HEK293 (cell line): ENCODE data around the gene HIVEP2.
A peak's percentile ranks its signal among the peaks of the same experiment; 100 is the strongest.

Experiments
- CTCF ChIA-PET: fragments of 350-600 bp; formaldehyde crosslinking; extraction: SDS; loops from one replicate; lab custom pipeline; 2021; ENCODE audit warnings: antibody characterized with exemption; lab: Yijun Ruan, JAX
- POLR2A ChIA-PET: fragments of 300-600 bp; formaldehyde crosslinking; extraction: SDS; loops from one replicate; lab custom pipeline; 2020; ENCODE audit warnings: antibody characterized with exemption, inconsistent platforms; lab: Yijun Ruan, JAX
- H3K27ac ChIP-seq: fragments of 200-500 bp; sonication (Bioruptor generic); 2 replicates; pipeline ENCODE4 v1.5.1; 2014; ENCODE audit warnings: low read depth, low read length, control low read depth, inconsistent platforms; ENCODE audit errors: extremely low read depth
- H3K36me3 ChIP-seq, 2 experiments: fragments of 200-500 bp in 1 of 2; sonication (Bioruptor generic) in 1 of 2; 1 replicate in 1 of 2; 2 replicates in 1 of 2; pipeline ENCODE4 v1.5.1; 2014 to 2017; ENCODE audit warnings: inconsistent platforms in 2 of 2, low read length in 2 of 2; ENCODE audit not compliant: control insufficient read depth in 2 of 2, insufficient read depth in 1 of 2
- H3K4me1 ChIP-seq: fragments of 200-500 bp; sonication (Bioruptor generic); 2 replicates; pipeline ENCODE4 v1.5.1; 2014; ENCODE audit warnings: mild to moderate bottlenecking, low read length, inconsistent platforms; ENCODE audit not compliant: control insufficient read depth, insufficient read depth
- H3K4me3 ChIP-seq: 2 replicates; pipeline ENCODE4 v1.5.1; 2011; ENCODE audit warnings: low read depth, mild to moderate bottlenecking, control low read depth, low read length, moderate library complexity
- H3K9me3 ChIP-seq: fragments of 200-500 bp; sonication (Bioruptor generic); 2 replicates; pipeline ENCODE4 v1.5.1; 2014; ENCODE audit warnings: low read depth, low read length, inconsistent platforms; ENCODE audit not compliant: control insufficient read depth, insufficient read depth
- ATF2 ChIP-seq: fragments of 450-650 bp; formaldehyde crosslinking; IDR thresholded peaks from 2 replicates; pipeline ENCODE4 v1.5.1; 2016; ENCODE audit warnings: missing biosample characterization, missing genetic modification characterization, low read depth
- BCL11A ChIP-seq: fragments of 450-650 bp; formaldehyde crosslinking; IDR thresholded peaks from 2 replicates; pipeline ENCODE4 v1.5.1; 2016; ENCODE audit warnings: low read depth, missing biosample characterization, missing genetic modification characterization
- GLI2 ChIP-seq: fragments of 450-650 bp; formaldehyde crosslinking; IDR thresholded peaks from 2 replicates; pipeline ENCODE4; 2017; ENCODE audit warnings: missing biosample characterization, missing genetic modification characterization, low read depth, borderline replicate concordance
- KLF9 ChIP-seq: fragments of 450-650 bp; formaldehyde crosslinking; IDR thresholded peaks from 2 replicates; pipeline ENCODE4 v1.5.1; 2016; ENCODE audit warnings: missing biosample characterization, missing genetic modification characterization, low read depth
- OVOL3 ChIP-seq: fragments of 450-650 bp; formaldehyde crosslinking; IDR thresholded peaks from 2 replicates; pipeline ENCODE4 v1.5.1; 2016; ENCODE audit warnings: missing biosample characterization, missing genetic modification characterization
- REPIN1 ChIP-seq: fragments of 450-650 bp; formaldehyde crosslinking; IDR thresholded peaks from 2 replicates; pipeline ENCODE4 v1.5.1; 2017; ENCODE audit warnings: missing biosample characterization, missing genetic modification characterization, low read depth
- SCRT2 ChIP-seq: fragments of 450-650 bp; formaldehyde crosslinking; IDR thresholded peaks from 2 replicates; pipeline ENCODE4 v1.5.1; 2016; ENCODE audit warnings: missing biosample characterization, missing genetic modification characterization
- SP2 ChIP-seq: fragments of 450-650 bp; formaldehyde crosslinking; IDR thresholded peaks from 2 replicates; pipeline ENCODE4 v1.5.1; 2016; ENCODE audit warnings: missing biosample characterization, missing genetic modification characterization
- ZBTB6 ChIP-seq: fragments of 450-650 bp; formaldehyde crosslinking; IDR thresholded peaks from 2 replicates; pipeline ENCODE4 v1.5.1; 2017; ENCODE audit warnings: missing biosample characterization, missing genetic modification characterization
- ZBTB8A ChIP-seq: fragments of 450-650 bp; formaldehyde crosslinking; IDR thresholded peaks from 2 replicates; pipeline ENCODE4 v1.5.1; 2016; ENCODE audit warnings: missing biosample characterization, missing genetic modification characterization
- ZFP3 ChIP-seq: fragments of 450-650 bp; formaldehyde crosslinking; IDR thresholded peaks from 2 replicates; pipeline ENCODE4 v1.5.1; 2016; ENCODE audit warnings: low read depth, missing biosample characterization, missing genetic modification characterization
- ZFP37 ChIP-seq: fragments of 450-650 bp; formaldehyde crosslinking; IDR thresholded peaks from 2 replicates; pipeline ENCODE4 v1.5.1; 2016; ENCODE audit warnings: missing biosample characterization, missing genetic modification characterization
- ZNF2 ChIP-seq: fragments of 450-650 bp; formaldehyde crosslinking; IDR thresholded peaks from 2 replicates; pipeline ENCODE4 v1.5.1; 2016; ENCODE audit warnings: missing biosample characterization, missing genetic modification characterization
- ZNF292 ChIP-seq: fragments of 450-650 bp; formaldehyde crosslinking; IDR thresholded peaks from 2 replicates; pipeline ENCODE4 v1.5.1; 2016; ENCODE audit warnings: low read depth, missing biosample characterization, missing genetic modification characterization, borderline replicate concordance
- ZNF677 ChIP-seq: fragments of 450-650 bp; IDR thresholded peaks from 2 replicates; pipeline ENCODE4 v1.5.0; 2018; ENCODE audit warnings: missing biosample characterization, mild to moderate bottlenecking, missing genetic modification characterization, moderate library complexity
- ZNF76 ChIP-seq: fragments of 450-650 bp; formaldehyde crosslinking; IDR thresholded peaks from 2 replicates; pipeline ENCODE4; 2016; ENCODE audit warnings: low read depth, missing biosample characterization, missing genetic modification characterization, borderline replicate concordance
- TF ChIP-seq, protein P1 (sequence below): fragments of 450-650 bp; IDR thresholded peaks from 2 replicates; pipeline ENCODE4 v1.5.1; 2018; ENCODE audit warnings: missing biosample characterization, mild to moderate bottlenecking, missing genetic modification characterization
- TF ChIP-seq, protein P2 (sequence below): fragments of 450-650 bp; formaldehyde crosslinking; IDR thresholded peaks from 2 replicates; pipeline ENCODE4 v1.5.1; 2017; ENCODE audit warnings: missing biosample characterization, mild to moderate bottlenecking, missing genetic modification characterization, moderate library complexity
- TF ChIP-seq, protein P3 (sequence below): fragments of 450-650 bp; formaldehyde crosslinking; IDR thresholded peaks from 2 replicates; pipeline ENCODE4 v1.5.1; 2016; ENCODE audit warnings: missing biosample characterization, missing genetic modification characterization
- TF ChIP-seq, protein P4 (sequence below): fragments of 450-650 bp; formaldehyde crosslinking; IDR thresholded peaks from 2 replicates; pipeline ENCODE4 v1.5.1; 2016; ENCODE audit warnings: missing biosample characterization, missing genetic modification characterization

HIVEP2 gene

GRCh38 chr6:142886431-142887170 is 58.4 kb downstream of the HIVEP2 start:
- Histone ChIP-seq H3K36me3 (no peaks in the 10 kb centered on the region), H3K4me3 (no peak overlapping the region), H3K9me3 (no peaks in the 10 kb centered on the region), H3K4me1 (peaks cover 11% of the 10 kb centered on the region), H3K27ac (no peak overlapping the region)
- ChIA-PET POLR2A (interaction anchor here (0.9 kb wide), 1 partner anchor 47 kb away, joined by 3 read pairs; no protein-coding TSS in a partner anchor), CTCF (interaction anchor here (0.6 to 2.4 kb wide), 6 partner anchors 20 to 173 kb away, joined by 3 to 12 read pairs (median 4); no protein-coding TSS in a partner anchor)
- TF ChIP-seq ZNF292 = no peak
- TF ChIP-seq SCRT2 (tag by site-specific recombination) = peak; percentile 36; the same call in 1 of the 2 replicates
- no peak for TF ChIP-seq KLF9 (tag by site-specific recombination)
- peak; percentile 36; the same call in 1 of the 2 replicates for TF ChIP-seq ZBTB6
- TF ChIP-seq ZNF677 (tag by site-specific recombination) = no peak
- TF ChIP-seq, protein P1, sequence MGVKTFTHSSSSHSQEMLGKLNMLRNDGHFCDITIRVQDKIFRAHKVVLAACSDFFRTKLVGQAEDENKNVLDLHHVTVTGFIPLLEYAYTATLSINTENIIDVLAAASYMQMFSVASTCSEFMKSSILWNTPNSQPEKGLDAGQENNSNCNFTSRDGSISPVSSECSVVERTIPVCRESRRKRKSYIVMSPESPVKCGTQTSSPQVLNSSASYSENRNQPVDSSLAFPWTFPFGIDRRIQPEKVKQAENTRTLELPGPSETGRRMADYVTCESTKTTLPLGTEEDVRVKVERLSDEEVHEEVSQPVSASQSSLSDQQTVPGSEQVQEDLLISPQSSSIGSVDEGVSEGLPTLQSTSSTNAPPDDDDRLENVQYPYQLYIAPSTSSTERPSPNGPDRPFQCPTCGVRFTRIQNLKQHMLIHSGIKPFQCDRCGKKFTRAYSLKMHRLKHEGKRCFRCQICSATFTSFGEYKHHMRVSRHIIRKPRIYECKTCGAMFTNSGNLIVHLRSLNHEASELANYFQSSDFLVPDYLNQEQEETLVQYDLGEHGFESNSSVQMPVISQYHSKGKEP (tag by site-specific recombination) = no peak
- no peak for TF ChIP-seq ZFP3 (tag by site-specific recombination)
- TF ChIP-seq, protein P2, sequence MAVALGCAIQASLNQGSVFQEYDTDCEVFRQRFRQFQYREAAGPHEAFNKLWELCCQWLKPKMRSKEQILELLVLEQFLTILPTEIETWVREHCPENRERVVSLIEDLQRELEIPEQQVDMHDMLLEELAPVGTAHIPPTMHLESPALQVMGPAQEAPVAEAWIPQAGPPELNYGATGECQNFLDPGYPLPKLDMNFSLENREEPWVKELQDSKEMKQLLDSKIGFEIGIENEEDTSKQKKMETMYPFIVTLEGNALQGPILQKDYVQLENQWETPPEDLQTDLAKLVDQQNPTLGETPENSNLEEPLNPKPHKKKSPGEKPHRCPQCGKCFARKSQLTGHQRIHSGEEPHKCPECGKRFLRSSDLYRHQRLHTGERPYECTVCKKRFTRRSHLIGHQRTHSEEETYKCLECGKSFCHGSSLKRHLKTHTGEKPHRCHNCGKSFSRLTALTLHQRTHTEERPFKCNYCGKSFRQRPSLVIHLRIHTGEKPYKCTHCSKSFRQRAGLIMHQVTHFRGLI (tag by site-specific recombination) = no peak

DNA sequence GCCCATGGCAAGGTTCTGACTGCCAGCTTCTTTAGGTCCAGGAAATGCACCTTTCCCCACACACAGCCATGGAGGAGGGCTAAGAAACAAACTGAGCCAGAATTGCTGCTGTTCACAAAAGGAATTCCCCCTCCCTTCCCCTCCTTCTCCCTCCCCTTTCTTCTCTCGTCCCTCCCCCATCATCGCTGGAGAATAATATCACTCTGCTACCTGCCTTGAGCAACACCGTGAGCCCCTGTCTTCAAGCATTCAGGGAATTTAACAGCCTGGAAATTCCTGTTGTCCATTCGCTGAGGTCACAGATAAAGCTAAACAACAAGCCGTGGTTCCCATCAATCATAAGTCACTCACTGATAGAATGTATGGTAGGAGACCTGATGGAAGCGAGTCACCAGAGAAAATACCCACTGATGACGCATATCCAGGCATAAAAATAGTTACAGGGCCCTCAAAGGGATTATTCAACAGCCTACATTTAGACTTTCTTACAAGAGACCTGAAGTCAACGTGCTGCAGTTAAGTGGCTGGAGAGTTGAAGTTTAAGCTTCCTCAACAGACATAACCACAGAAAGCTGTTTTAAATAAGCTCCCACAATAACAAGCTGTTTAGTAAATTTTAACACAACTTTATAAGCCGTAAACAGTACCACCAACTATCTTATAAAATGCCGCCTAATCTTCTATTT is 59.7 kb downstream of the HIVEP2 start:
- CTCF ChIA-PET = interaction anchor here (0.6 to 2.4 kb wide), 9 partner anchors 11 to 562 kb away, joined by 3 to 12 read pairs (median 4); no protein-coding TSS in a partner anchor
- peak; percentile 63; the same call in 1 of the 2 replicates for TF ChIP-seq REPIN1 (tag by site-specific recombination)
- peak; percentile 97 for TF ChIP-seq BCL11A (tag by site-specific recombination)
- peak; percentile 54; the same call in 1 of the 2 replicates for TF ChIP-seq ZBTB8A (tag by site-specific recombination)
- peak; percentile 80 for TF ChIP-seq ATF2 (tag by site-specific recombination)
- no peak for TF ChIP-seq KLF9 (tag by site-specific recombination)
- no peak for TF ChIP-seq GLI2 (tag by site-specific recombination)
- TF ChIP-seq OVOL3 (tag by site-specific recombination) = 0 out of 2 replicates have a peak, but pooled peaks have one; percentile 13
- peak; percentile 63 for TF ChIP-seq ZNF76 (tag by site-specific recombination)
- TF ChIP-seq, protein P3, sequence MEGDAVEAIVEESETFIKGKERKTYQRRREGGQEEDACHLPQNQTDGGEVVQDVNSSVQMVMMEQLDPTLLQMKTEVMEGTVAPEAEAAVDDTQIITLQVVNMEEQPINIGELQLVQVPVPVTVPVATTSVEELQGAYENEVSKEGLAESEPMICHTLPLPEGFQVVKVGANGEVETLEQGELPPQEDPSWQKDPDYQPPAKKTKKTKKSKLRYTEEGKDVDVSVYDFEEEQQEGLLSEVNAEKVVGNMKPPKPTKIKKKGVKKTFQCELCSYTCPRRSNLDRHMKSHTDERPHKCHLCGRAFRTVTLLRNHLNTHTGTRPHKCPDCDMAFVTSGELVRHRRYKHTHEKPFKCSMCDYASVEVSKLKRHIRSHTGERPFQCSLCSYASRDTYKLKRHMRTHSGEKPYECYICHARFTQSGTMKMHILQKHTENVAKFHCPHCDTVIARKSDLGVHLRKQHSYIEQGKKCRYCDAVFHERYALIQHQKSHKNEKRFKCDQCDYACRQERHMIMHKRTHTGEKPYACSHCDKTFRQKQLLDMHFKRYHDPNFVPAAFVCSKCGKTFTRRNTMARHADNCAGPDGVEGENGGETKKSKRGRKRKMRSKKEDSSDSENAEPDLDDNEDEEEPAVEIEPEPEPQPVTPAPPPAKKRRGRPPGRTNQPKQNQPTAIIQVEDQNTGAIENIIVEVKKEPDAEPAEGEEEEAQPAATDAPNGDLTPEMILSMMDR (tag by site-specific recombination) = no peak
- peak; percentile 92 for TF ChIP-seq ZNF2 (tag by site-specific recombination)
- TF ChIP-seq ZFP37 (tag by site-specific recombination) = peak; percentile 94
- TF ChIP-seq, protein P4, sequence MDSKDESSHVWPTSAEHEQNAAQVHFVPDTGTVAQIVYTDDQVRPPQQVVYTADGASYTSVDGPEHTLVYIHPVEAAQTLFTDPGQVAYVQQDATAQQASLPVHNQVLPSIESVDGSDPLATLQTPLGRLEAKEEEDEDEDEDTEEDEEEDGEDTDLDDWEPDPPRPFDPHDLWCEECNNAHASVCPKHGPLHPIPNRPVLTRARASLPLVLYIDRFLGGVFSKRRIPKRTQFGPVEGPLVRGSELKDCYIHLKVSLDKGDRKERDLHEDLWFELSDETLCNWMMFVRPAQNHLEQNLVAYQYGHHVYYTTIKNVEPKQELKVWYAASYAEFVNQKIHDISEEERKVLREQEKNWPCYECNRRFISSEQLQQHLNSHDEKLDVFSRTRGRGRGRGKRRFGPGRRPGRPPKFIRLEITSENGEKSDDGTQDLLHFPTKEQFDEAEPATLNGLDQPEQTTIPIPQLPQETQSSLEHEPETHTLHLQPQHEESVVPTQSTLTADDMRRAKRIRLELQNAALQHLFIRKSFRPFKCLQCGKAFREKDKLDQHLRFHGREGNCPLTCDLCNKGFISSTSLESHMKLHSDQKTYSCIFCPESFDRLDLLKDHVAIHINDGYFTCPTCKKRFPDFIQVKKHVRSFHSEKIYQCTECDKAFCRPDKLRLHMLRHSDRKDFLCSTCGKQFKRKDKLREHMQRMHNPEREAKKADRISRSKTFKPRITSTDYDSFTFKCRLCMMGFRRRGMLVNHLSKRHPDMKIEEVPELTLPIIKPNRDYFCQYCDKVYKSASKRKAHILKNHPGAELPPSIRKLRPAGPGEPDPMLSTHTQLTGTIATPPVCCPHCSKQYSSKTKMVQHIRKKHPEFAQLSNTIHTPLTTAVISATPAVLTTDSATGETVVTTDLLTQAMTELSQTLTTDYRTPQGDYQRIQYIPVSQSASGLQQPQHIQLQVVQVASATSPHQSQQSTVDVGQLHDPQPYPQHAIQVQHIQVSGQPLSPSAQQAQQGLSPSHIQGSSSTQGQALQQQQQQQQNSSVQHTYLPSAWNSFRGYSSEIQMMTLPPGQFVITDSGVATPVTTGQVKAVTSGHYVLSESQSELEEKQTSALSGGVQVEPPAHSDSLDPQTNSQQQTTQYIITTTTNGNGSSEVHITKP (tag by site-specific recombination) = peak; percentile 53
- peak; percentile 89 for TF ChIP-seq SP2

More for the DNA sequence above, 59.7 kb downstream of the HIVEP2 start:
- Histone ChIP-seq H3K4me3 (peak overlapping the region; percentile 24), H3K27ac (peak overlapping the region; percentile 32; the same call in 1 of the 2 replicates), H3K9me3 (no peaks in the 10 kb centered on the region), H3K4me1 (peaks cover 11% of the 10 kb centered on the region), H3K36me3 (no peaks in the 10 kb centered on the region)
- POLR2A ChIA-PET = interaction anchor here (0.7 to 1.5 kb wide), 5 partner anchors 13 to 334 kb away, joined by 3 to 4 read pairs (median 4); partner anchors contain the start of gene HIVEP2
